NB4 (cell line): ENCODE results near the gene DAAM2.

Experiments
- DNase-seq: peaks from one replicate; pipeline ENCODE4 v3.0.0; 2010; ENCODE audit warnings: low read depth
- H3K4me3 ChIP-seq: one replicate; pipeline ENCODE4 v1.5.1; 2011; ENCODE audit warnings: mild to moderate bottlenecking, low read depth, low read length, moderate library complexity
- MYC ChIP-seq: IDR thresholded peaks from 2 replicates; pipeline ENCODE4 v1.6.1; 2011; ENCODE audit warnings: low read depth, low read length
- POLR2A ChIP-seq: IDR thresholded peaks from 2 replicates; pipeline ENCODE4 v1.6.1; 2011; ENCODE audit warnings: mild to moderate bottlenecking; ENCODE audit not compliant: insufficient read length; ENCODE audit errors: extremely low read depth
- TF ChIP-seq, protein P1 (sequence below): IDR thresholded peaks from 2 replicates; pipeline ENCODE4 v1.6.1; 2011; ENCODE audit warnings: low read depth, low read length
- TF ChIP-seq, protein P2 (sequence below): IDR thresholded peaks from one replicate; pipeline ENCODE4 v1.5.1; 2012; ENCODE audit warnings: low read depth, low read length

DAAM2 gene

DNA sequence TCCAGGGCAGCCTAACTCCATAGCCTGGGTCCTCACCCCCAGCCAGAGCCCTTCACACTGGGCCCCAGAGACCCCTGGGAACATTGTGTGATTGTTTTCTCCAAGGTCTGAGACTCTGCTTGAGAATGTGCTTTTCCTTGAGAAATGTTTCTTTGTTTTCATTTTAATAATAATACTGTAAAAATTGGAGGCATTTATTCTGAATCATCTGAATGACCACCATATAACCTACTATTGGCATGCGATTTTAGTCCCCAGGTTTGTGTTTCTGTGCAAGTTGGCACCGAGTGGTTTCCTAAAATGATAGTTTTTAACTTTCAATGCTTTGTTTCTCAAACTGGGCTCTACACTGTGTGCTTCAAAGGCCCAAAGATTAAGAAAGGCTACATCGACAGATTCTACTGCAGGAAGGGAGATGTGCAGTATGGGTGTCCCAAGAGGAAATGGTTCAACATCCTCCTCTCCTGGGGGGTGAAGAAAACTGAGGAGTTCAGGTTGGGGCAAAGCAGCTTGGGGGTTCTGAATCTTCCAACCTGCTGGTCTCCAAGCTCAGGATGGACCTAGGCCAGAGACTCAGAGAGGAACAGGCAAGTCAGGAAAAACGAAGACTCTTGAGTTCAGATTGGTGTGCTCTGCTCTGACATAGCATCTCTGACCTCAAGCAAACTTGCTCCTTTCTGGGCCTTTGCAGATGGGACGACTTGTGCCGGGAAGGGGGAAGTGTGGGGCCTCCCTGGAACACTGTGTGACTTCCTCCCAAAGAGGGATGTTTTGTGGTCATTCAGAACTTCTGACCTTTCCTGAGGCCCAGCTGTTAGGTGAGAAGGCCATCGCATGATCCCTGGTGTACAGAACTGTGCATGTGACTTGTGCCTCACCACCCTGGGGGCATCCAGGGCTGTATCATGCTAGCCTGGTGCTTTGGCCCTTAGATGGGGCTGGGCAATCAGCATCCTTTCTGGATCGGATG is 31.0 kb downstream of the DAAM2 start:
- no peak for DNase-seq
- no peak overlapping the region for H3K4me3 ChIP-seq
- TF ChIP-seq POLR2A: no peak
- TF ChIP-seq MYC: no peak
- TF ChIP-seq, protein P1, sequence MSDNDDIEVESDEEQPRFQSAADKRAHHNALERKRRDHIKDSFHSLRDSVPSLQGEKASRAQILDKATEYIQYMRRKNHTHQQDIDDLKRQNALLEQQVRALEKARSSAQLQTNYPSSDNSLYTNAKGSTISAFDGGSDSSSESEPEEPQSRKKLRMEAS: no peak
- TF ChIP-seq, protein P2, sequence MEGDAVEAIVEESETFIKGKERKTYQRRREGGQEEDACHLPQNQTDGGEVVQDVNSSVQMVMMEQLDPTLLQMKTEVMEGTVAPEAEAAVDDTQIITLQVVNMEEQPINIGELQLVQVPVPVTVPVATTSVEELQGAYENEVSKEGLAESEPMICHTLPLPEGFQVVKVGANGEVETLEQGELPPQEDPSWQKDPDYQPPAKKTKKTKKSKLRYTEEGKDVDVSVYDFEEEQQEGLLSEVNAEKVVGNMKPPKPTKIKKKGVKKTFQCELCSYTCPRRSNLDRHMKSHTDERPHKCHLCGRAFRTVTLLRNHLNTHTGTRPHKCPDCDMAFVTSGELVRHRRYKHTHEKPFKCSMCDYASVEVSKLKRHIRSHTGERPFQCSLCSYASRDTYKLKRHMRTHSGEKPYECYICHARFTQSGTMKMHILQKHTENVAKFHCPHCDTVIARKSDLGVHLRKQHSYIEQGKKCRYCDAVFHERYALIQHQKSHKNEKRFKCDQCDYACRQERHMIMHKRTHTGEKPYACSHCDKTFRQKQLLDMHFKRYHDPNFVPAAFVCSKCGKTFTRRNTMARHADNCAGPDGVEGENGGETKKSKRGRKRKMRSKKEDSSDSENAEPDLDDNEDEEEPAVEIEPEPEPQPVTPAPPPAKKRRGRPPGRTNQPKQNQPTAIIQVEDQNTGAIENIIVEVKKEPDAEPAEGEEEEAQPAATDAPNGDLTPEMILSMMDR: no peak

DNA sequence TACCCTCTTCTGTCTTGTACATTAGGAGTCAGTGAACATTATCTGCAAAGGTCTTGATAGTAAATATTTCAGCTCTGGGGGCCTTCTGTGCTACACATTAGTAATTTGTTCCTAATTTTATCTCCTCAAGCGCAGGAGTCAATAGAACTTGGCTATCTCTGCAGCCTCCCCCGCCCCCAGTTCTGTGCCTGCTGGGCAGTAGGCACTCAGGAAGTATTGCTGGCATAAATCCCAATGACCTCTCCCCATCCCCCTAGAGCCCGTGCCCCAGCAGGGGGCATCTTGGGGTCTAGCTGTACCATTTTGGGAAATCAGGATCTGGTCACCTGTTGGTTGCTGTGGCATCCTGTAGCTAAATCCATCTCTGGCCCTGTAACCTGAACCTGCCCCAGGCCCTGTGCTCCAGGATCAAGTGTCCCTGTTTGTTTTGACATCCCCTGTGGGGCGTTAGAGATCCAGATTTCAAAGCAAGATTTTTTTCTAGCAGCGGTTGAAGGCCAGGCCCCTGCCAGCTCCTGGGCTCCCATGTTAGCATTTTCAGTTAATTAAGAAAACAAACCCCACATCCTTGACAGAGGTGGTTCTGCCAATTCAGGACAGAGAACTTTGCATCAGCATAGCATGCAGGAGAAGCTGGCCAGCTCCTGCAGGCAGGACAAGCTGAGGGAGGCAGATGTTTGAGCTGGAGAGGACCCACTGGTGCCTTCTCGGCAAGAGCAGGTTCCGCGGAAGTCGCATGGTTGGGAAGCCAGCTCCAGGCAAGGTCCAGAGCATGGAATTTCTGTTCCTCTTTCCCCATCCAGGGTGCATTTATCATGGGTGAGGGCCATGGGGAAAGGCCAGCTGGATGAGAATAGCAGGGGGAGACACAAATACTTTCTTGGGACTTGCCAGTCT is 32.1 kb downstream of the DAAM2 start:
- H3K4me3 ChIP-seq: no peak overlapping the region
- TF ChIP-seq MYC (no peak), POLR2A (no peak)
- TF ChIP-seq, protein P2: no peak
- TF ChIP-seq, protein P1: no peak
- DNase-seq: no peak

DNA sequence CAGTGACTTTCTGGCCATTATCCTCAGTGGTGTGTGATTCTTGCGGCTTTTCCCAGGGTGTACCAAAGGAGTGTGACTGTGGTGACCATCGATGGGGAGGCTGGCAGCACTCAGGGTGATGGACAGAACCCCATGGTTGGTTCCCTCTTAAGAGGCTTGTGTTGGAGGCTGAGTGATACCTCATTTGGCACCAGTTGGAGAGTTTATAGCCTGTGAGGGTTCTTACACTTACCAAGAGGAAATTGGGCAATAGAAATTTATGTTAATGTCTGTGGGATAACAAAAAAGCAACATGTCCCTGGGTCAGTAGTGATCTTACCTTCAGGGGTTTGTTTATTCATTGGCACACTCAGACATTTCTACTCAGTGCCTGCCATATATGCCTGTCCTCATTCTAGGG is 37.2 kb downstream of the DAAM2 start:
- H3K4me3 ChIP-seq: no peak overlapping the region
- TF ChIP-seq, protein P1: no peak
- TF ChIP-seq POLR2A (no peak), MYC (no peak)
- TF ChIP-seq, protein P2: no peak
- no peak for DNase-seq

DNA sequence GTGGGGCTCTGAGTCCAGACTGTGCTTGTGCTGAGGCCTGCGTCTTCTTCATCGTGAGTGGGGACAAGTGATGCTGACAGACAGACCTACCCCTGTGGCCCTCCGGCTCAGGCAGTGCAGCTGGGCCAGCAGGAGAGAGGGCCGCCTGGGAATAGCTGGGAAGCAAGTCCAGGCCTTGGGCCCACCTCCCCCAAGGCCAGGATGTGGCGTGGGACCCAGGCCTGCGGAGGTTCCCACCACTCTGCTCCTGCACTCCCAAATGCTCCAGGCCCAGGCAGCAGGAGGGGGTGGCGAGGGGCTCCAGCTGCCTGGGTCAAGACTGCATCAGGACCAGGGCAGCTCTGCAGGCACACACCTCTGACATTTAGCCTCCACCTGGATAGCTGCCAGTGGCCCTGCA is 38.3 kb downstream of the DAAM2 start:
- TF ChIP-seq, protein P2: no peak
- no peak for TF ChIP-seq MYC
- no peak for TF ChIP-seq POLR2A
- TF ChIP-seq, protein P1: no peak
- DNase-seq: no peak
- H3K4me3 ChIP-seq: no peak overlapping the region

DNA sequence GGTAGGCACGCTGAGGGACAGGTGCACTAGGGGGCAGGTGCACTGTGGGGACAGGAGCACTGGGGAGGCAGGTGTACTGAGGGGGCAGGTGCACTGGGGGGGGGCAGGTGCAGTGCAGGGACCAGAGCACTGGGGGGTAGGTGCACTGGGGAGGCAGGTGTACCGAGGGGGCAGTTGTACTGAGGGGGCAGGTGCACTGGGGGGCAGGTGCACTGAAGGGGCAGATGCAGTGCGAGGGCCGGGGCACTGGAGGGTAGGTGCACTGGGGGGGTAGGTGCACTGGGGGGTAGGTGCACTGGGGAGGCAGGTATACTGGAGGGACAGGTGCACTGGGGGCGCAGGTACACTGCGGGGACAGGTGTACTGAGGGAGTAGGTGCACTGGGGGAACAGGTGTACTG is 39.5 kb downstream of the DAAM2 start:
- no peak for DNase-seq
- TF ChIP-seq POLR2A: no peak
- no peak overlapping the region for H3K4me3 ChIP-seq

DNA sequence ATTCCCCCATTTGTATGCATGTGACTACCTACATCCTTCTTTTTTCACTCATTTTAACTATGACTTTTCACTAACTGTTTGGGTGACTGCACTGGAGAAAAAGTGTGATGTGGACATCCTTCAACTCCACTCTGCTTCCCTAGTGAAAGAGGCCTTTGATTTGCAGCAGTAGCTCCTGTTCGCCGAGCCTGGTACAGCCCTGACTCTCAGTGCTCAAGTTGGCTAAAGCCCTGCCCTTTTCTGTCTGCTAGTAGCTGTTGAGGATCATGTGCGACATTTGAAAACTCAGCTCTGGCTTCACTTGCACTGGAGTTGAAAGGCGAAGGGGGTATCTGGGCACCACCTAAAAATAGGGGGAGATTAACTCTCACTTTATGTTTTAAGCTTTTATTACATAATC is 42.1 kb downstream of the DAAM2 start:
- DNase-seq: no peak
- TF ChIP-seq, protein P2: no peak
- no peak for TF ChIP-seq MYC
- TF ChIP-seq, protein P1: no peak
- no peak overlapping the region for H3K4me3 ChIP-seq
